ENCODE results near the gene SCG2. TPM values are rescaled to one million over a fixed set of nuclear protein-coding genes. Genes with fewer than 3 reads are reported as not detected.
A peak's percentile ranks its signal among the peaks of the same experiment; 100 is the strongest.

SCG2 gene
- under 1 TPM in 1 of 2 experiments, not detected in 1; 0.12 TPM for total RNA-seq

GRCh38 chr2:223601932-223602666 lies at the start of gene SCG2:
Gene SCG2, minus strand, starts transcription at chr2:223602361. Its CDS starts 3,079 bp downstream, at chr2:223599282.
- Mint-ChIP-seq H3K9me3 (ENCODE audit: low read depth) (no peaks in the 10 kb centered on the region), H3K4me1 (peaks cover 2% of the 10 kb centered on the region), H3K4me3 (no peak within 1 kb of the TSS), H3K27ac (no peak within 1 kb of the TSS), H3K27me3 (peaks cover 41% of the 10 kb centered on the region), H3K36me3 (no peaks in the 10 kb centered on the region)
- ATAC-seq (peak; percentile 92), DNase-seq (peak; percentile 83)
- CTCF ChIA-PET = interaction anchor here (0.7 to 1.1 kb wide), 4 partner anchors 113 to 630 kb away, joined by 3 to 6 read pairs (median 4); no protein-coding TSS in a partner anchor

GRCh38 chr2:223649554-223650533 lies 47.7 kb upstream of the SCG2 start:
- Mint-ChIP-seq H3K4me3 (no peak overlapping the region), H3K4me1 (peaks cover 6% of the 10 kb centered on the region), H3K36me3 (no peaks in the 10 kb centered on the region), H3K9me3 (ENCODE audit: low read depth) (no peaks in the 10 kb centered on the region), H3K27ac (no peak overlapping the region), H3K27me3 (peaks cover 4% of the 10 kb centered on the region)
- ATAC-seq = no peak
- CTCF ChIA-PET = interaction anchor here (0.6 kb wide), 1 partner anchor 131 kb away, joined by 3 read pairs; no protein-coding TSS in a partner anchor
- DNase-seq = no peak

- Mint-ChIP-seq H3K4me3 (no peak overlapping the region), H3K4me1 (peaks cover 6% of the 10 kb centered on the region), H3K27ac (no peak overlapping the region), H3K36me3 (no peaks in the 10 kb centered on the region), H3K9me3 (ENCODE audit: low read depth) (no peaks in the 10 kb centered on the region), H3K27me3 (peaks cover 4% of the 10 kb centered on the region)
- no peak for DNase-seq
- ATAC-seq = no peak
- CTCF ChIA-PET = no interaction called here
Observed at GRCh38 chr2:223648755-223649154, 46.6 kb upstream of the SCG2 start.

GRCh38 chr2:223647258-223647952 lies 45.2 kb upstream of the SCG2 start:
- ATAC-seq = no peak
- CTCF ChIA-PET = no interaction called here
- H3K27me3 Mint-ChIP-seq = peaks cover 4% of the 10 kb centered on the region

GRCh38 chr2:223644136-223644535 lies 42.0 kb upstream of the SCG2 start:
- CTCF ChIA-PET = no interaction called here
- Mint-ChIP-seq H3K4me1 (peaks cover 6% of the 10 kb centered on the region), H3K9me3 (ENCODE audit: low read depth) (no peaks in the 10 kb centered on the region), H3K4me3 (no peak overlapping the region), H3K27ac (no peak overlapping the region), H3K36me3 (no peaks in the 10 kb centered on the region), H3K27me3 (no peaks in the 10 kb centered on the region)
- no peak for ATAC-seq
- no peak for DNase-seq

More at GRCh38 chr2:223647258-223647952, 45.2 kb upstream of the SCG2 start:
- Mint-ChIP-seq H3K27ac (no peak overlapping the region), H3K36me3 (no peaks in the 10 kb centered on the region), H3K4me1 (peaks cover 6% of the 10 kb centered on the region), H3K9me3 (ENCODE audit: low read depth) (no peaks in the 10 kb centered on the region), H3K4me3 (no peak overlapping the region)
- no peak for DNase-seq

GRCh38 chr2:223643309-223643708 lies 41.1 kb upstream of the SCG2 start:
- ATAC-seq = no peak
- Mint-ChIP-seq H3K4me1 (peaks cover 6% of the 10 kb centered on the region), H3K9me3 (ENCODE audit: low read depth) (no peaks in the 10 kb centered on the region), H3K27ac (no peak overlapping the region), H3K4me3 (no peak overlapping the region), H3K27me3 (no peaks in the 10 kb centered on the region), H3K36me3 (no peaks in the 10 kb centered on the region)
- DNase-seq = no peak
- CTCF ChIA-PET = no interaction called here

- H3K9me3 Mint-ChIP-seq (ENCODE audit: low read depth) = no peaks in the 10 kb centered on the region
- ATAC-seq (no peak), DNase-seq (no peak)
- H3K4me3 Mint-ChIP-seq = no peak overlapping the region
- CTCF ChIA-PET = no interaction called here
- H3K27me3 Mint-ChIP-seq = no peaks in the 10 kb centered on the region
- no peak overlapping the region for H3K27ac Mint-ChIP-seq
- H3K4me1 Mint-ChIP-seq = peaks cover 1% of the 10 kb centered on the region
- no peaks in the 10 kb centered on the region for H3K36me3 Mint-ChIP-seq
Observed at GRCh38 chr2:223642506-223642905, 40.3 kb upstream of the SCG2 start.

- CTCF ChIA-PET = no interaction called here
- no peaks in the 10 kb centered on the region for H3K9me3 Mint-ChIP-seq (ENCODE audit: low read depth)
- no peak overlapping the region for H3K27ac Mint-ChIP-seq
- no peaks in the 10 kb centered on the region for H3K4me1 Mint-ChIP-seq
- no peak overlapping the region for H3K4me3 Mint-ChIP-seq
- H3K36me3 Mint-ChIP-seq = no peaks in the 10 kb centered on the region
- DNase-seq (no peak), ATAC-seq (no peak)
- no peaks in the 10 kb centered on the region for H3K27me3 Mint-ChIP-seq
Observed at GRCh38 chr2:223641082-223641481, 38.9 kb upstream of the SCG2 start.

- no peaks in the 10 kb centered on the region for H3K4me1 Mint-ChIP-seq
- no peak overlapping the region for H3K27ac Mint-ChIP-seq
- H3K27me3 Mint-ChIP-seq = no peaks in the 10 kb centered on the region
- DNase-seq (no peak), ATAC-seq (no peak)
- H3K4me3 Mint-ChIP-seq = no peak overlapping the region
- no peaks in the 10 kb centered on the region for H3K36me3 Mint-ChIP-seq
- CTCF ChIA-PET = no interaction called here
- no peaks in the 10 kb centered on the region for H3K9me3 Mint-ChIP-seq (ENCODE audit: low read depth)
Observed at GRCh38 chr2:223635080-223635479, 32.9 kb upstream of the SCG2 start.

GRCh38 chr2:223634238-223634637 lies 32.1 kb upstream of the SCG2 start:
- CTCF ChIA-PET = no interaction called here
- Mint-ChIP-seq H3K4me1 (no peaks in the 10 kb centered on the region), H3K27me3 (no peaks in the 10 kb centered on the region), H3K4me3 (no peak overlapping the region), H3K27ac (no peak overlapping the region), H3K9me3 (ENCODE audit: low read depth) (no peaks in the 10 kb centered on the region), H3K36me3 (no peaks in the 10 kb centered on the region)
- no peak for DNase-seq
- no peak for ATAC-seq

- no peak for ATAC-seq
- CTCF ChIA-PET = no interaction called here
- DNase-seq = no peak
- no peak overlapping the region for H3K27ac Mint-ChIP-seq
- no peaks in the 10 kb centered on the region for H3K36me3 Mint-ChIP-seq
- H3K4me3 Mint-ChIP-seq = no peak overlapping the region
- H3K9me3 Mint-ChIP-seq (ENCODE audit: low read depth) = no peaks in the 10 kb centered on the region
- H3K4me1 Mint-ChIP-seq = no peaks in the 10 kb centered on the region
- no peaks in the 10 kb centered on the region for H3K27me3 Mint-ChIP-seq
Observed at GRCh38 chr2:223633656-223634055, 31.5 kb upstream of the SCG2 start.

GRCh38 chr2:223632826-223633225 lies 30.7 kb upstream of the SCG2 start:
- no peak overlapping the region for H3K4me3 Mint-ChIP-seq
- no peak for ATAC-seq
- CTCF ChIA-PET = no interaction called here
- H3K27ac Mint-ChIP-seq = no peak overlapping the region
- H3K36me3 Mint-ChIP-seq = no peaks in the 10 kb centered on the region
- no peaks in the 10 kb centered on the region for H3K4me1 Mint-ChIP-seq
- H3K9me3 Mint-ChIP-seq (ENCODE audit: low read depth) = no peaks in the 10 kb centered on the region
- peaks cover 3% of the 10 kb centered on the region for H3K27me3 Mint-ChIP-seq
- DNase-seq = no peak

GRCh38 chr2:223626716-223627115 lies 24.6 kb upstream of the SCG2 start:
- H3K4me1 Mint-ChIP-seq = no peaks in the 10 kb centered on the region
- no peaks in the 10 kb centered on the region for H3K9me3 Mint-ChIP-seq (ENCODE audit: low read depth)
- no peaks in the 10 kb centered on the region for H3K36me3 Mint-ChIP-seq
- no peak overlapping the region for H3K27ac Mint-ChIP-seq
- no peak for ATAC-seq
- DNase-seq = no peak
- H3K4me3 Mint-ChIP-seq = no peak overlapping the region
- H3K27me3 Mint-ChIP-seq = peaks cover 3% of the 10 kb centered on the region
- CTCF ChIA-PET = no interaction called here

Measured in activated CD8-positive, alpha-beta memory T cell treated with anti-CD3 and anti-CD28 coated beads, Interleukin-2, amount 10 ng/mL, durations not matched to agents 7 days and 5 days (primary cell).